DOHH2 (cell line): ENCODE measurements around the gene MLXIPL.
"Not testable (repeated sequence)": the region's sequence is repeated elsewhere in the genome, so short reads cannot be mapped to it uniquely, and the experiment has no call there.

Source experiments
- EZH2phosphoT487 ChIP-seq: fragments of 200-600 bp; sonication (generic); IDR thresholded peaks from 2 replicates; pipeline ENCODE4 v1.6.1; 2017; ENCODE audit warnings: borderline replicate concordance, mild to moderate bottlenecking, antibody characterized with exemption, low read length, moderate library complexity, mixed read lengths
- TF ChIP-seq, protein P1 (sequence below): fragments of 200-600 bp; sonication (generic); IDR thresholded peaks from one replicate; pipeline ENCODE4 v1.5.1; 2014; ENCODE audit warnings: antibody characterized with exemption, mild to moderate bottlenecking, low read depth, low read length; ENCODE audit not compliant: poor library complexity, severe bottlenecking

DNA sequence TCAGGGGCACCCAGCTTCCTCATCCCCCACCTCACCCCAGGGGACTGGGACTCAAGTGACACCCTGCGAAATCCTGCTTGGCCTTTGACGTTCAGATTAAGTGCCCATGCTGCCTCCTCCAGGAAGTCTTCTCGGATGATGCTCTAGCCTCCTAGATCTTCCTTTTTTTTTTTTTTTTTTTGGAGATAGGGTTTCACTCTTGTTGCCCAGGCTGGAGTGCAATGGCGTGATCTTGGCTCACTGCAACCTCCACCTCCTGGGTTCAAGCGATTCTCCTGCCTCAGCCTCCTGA, 16.7 kb downstream of the MLXIPL start:
- TF ChIP-seq, protein P1, sequence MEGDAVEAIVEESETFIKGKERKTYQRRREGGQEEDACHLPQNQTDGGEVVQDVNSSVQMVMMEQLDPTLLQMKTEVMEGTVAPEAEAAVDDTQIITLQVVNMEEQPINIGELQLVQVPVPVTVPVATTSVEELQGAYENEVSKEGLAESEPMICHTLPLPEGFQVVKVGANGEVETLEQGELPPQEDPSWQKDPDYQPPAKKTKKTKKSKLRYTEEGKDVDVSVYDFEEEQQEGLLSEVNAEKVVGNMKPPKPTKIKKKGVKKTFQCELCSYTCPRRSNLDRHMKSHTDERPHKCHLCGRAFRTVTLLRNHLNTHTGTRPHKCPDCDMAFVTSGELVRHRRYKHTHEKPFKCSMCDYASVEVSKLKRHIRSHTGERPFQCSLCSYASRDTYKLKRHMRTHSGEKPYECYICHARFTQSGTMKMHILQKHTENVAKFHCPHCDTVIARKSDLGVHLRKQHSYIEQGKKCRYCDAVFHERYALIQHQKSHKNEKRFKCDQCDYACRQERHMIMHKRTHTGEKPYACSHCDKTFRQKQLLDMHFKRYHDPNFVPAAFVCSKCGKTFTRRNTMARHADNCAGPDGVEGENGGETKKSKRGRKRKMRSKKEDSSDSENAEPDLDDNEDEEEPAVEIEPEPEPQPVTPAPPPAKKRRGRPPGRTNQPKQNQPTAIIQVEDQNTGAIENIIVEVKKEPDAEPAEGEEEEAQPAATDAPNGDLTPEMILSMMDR = not testable (repeated sequence)
- TF ChIP-seq EZH2phosphoT487 = not testable (repeated sequence)
